Pons (tissue), 1 donor: ENCODE data around the gene PLEKHM3.
"Not testable (repeated sequence)": the region's sequence is repeated elsewhere in the genome, so short reads cannot be mapped to it uniquely, and the experiment has no call there.

Source experiments
- DNase-seq: peaks from one replicate; pipeline ENCODE4 v3.0.0-alpha.2; 2016; ENCODE audit warnings: low spot score

PLEKHM3 gene

DNA sequence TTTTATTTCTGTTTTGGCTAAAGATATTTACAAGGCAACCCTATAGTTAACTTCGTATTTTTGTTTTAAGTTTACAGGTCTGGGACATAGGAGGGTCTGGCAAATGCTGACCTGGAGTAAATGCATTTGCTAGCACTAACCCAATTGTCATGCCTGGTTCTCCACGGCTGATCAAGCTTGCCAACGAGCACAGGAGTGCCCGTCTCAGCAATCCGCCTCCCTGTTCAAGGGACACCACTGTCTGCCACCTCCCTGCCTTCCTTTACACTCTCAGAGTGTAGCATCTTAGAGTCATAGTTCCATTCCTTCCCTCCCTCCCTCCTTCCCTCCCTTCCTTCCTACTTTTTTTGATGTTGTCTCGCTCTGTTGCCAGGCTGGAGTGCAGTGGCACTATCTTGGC is 104.6 kb downstream of the PLEKHM3 start:
- no peak for DNase-seq

DNA sequence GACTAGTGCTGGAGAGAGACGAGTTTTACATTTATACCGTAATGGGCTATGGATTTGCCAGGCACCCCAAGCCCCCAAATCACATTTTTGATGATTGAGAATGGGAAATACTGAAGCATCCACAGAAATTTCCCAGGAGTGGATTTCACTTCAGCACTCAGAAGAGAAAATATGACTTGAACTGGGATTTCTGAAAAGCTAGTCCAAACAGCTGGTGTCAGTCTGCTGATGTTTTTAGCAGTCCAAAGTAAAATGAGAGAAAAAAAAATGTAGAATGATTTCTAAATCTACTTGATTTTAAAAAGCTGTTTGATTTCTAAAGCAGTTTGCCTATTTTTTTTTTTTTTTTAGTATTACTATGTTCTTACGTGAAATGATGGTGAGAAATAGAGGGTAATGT is 105.0 kb downstream of the PLEKHM3 start:
- no peak for DNase-seq

DNA sequence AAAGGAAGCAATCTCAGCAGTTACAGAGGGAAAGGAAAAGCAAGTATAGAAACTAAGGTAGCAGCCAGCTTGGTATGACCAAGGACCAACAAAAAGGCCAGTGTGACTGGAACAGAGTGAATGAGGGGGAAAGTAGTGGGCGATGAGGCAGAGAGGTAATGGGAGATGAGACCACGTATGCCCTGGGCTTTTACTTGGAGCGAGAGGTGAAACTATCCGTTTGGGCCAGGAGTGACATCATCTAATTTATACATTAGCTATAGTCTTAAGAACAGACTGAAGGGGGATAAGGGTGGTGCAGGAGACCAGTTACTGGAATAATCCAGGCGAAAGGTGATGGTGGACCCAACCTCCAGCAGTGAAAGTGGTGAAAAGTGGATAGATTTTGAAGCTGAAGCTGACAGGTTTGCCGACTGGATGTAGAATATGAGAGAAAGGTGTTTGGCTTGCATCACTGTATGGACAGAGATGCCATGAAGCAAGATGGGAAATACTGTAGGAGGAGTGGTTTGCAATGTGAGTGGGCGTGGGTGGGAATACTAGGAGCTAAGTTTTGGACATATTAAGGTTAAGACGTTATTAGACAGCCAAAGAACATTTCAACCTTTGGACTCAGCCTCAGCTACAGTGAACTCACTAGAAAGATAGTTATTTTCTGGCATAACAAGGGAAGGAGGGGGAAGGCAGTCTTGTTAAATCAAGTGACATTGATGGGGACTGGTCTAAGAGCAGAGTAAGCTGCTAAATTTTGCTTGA is 106.0 kb downstream of the PLEKHM3 start:
- DNase-seq = no peak

DNA sequence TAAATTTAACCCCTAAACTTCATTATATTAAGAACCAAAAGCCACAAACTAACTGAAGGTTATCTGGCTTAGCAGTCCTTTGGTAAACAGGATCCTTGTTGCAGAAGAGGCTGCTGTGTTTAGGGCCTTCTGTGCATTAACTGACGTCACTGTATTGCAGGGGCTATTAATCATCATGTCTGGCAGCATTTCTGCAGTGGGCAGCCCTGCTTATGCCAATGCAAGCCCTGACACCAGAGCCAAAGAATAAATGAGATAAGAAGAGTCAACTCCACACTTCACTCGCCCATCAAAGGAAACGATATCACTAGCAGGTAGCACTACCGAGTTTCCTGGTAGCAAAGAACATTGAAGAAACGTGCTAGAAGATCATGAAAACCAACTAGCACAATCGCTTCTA is 110.6 kb downstream of the PLEKHM3 start:
- DNase-seq = no peak

DNA sequence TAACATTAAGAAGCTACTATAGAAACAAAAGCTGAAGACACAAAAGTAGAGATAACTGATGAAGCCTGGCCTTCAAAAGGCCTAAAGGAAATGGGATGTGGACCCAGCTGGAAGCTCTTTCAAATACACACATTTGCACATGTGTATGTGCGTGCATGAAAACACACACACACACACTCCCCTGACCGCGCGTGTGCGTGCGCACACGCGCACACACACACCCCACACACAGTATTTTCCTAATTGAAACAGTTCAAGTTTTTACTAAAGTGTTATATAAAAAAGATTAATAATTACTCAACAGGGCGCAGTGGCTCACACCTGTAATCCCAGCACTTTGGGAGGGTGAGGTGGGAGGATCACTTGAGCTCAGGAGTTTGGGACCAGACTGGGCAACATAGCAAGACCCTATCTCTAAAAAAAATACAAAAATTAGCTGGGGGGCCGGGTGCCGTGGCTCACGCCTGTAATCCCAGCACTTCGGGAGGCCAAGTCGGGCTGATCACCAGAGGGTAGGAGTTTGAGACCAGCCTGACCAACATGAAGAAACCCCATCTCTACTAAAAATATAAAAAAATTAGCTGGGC is 111.5 kb downstream of the PLEKHM3 start:
- no peak for DNase-seq

DNA sequence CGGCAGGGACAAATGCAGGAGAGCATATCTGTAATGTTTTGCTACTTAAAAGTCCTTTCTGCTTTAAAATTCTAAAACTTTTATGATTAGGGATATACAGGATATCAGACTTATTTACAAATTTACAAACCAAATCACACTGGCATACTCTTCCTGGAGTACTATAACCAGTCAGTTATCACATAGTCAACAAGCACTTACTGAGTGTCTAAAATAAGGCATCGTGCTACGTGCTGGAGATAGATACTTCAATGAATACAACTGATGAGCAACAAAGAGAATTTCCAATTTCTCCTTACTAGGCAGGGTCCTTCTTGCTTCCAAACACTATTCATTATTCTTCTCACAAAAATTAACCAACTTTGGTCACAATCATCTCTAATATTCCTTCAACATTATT is 113.5 kb downstream of the PLEKHM3 start:
- no peak for DNase-seq

DNA sequence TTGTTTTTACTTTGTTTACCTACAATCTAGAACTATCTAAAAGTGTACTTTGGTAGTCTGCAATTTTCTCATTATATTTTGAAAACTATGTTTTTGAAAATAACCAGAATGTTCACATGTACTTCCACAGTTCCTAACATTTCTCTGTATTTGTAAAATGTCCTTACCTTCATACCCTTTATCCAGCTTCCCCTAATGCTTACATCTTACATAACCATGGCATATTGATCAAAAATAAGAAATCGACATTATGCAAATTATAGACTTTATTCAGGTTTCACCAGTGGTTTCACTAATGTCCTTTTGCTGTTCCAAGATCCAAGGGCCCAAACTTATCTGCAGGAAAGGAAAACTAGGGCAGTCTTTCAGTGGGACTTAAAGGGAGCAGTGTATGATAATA is 114.1 kb downstream of the PLEKHM3 start:
- DNase-seq = no peak

DNA sequence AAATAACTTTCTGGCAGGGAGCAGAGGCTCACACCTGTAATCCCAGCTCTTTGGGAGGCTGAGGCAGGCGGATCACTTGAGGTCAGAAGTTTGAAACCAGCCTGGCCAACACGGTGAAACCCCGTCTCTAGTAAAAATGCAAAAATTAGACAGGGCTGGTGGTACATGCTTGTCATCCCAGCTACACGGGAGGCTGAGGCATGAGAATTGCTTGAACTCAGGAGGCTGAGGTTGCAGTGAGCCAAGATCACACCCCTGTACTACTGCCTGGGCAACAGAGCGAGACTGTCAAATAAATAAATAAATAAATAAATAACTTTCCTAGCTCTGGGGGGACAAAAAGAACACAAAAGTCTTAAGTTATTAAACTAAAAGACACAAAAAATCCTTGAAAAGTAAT is 118.8 kb downstream of the PLEKHM3 start:
- DNase-seq = not testable (repeated sequence)

DNA sequence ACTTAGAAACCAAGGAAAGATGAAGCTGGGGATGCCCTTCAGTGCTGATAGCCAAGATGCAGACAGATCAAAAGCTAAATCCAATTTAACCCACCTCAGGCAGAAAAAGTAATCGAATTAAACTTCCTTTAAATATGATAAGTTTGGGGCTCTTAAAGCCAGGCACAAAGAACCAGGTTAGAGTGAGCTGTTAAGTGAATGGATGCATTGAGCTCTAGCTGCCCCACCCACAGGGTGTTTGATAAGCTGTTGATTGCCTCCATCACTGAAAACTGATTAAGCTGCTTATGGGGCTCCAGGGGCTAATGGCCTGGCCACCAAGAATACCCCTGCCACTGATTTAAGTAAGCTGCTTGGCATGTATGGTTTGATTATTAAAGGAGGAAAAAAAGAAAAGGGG is 119.8 kb downstream of the PLEKHM3 start:
- DNase-seq = no peak

DNA sequence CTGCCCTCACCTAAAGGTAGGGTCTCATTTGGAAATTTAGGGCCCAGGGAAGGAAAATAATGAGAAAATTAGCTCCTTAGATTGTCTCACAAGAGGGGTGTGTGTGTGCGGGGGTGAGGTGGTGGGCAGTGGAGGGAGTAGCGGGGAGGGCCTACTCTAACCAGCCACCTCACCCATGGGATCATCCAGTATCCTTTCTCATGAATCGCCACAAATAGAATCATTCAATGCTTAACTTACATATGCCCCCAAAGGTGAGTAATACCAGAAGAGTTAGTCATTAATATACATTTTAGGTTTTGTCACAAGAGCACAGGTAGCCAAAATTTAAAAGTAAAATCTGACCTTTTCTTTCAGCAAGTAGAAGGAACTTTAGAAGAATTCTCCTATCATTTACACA is 122.1 kb downstream of the PLEKHM3 start:
- no peak for DNase-seq

DNA sequence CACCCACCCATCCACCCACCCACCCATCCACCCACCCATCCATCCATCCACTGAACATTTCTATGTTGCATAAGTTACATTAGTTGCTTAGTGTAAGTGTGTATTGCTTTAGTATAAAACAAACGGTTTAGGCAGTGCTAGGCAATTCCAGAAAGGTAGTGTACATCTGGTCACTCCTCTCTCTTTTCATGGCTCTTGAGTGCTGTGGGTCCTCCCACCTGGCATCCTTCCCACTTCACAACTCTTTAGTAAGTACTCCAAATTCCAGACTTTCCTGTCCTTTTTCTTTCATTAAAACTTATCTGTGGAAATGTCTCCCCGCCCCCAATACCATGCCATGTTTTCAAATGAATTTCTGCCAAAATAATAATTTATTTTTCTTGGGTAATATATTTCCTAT is 122.5 kb downstream of the PLEKHM3 start:
- no peak for DNase-seq

DNA sequence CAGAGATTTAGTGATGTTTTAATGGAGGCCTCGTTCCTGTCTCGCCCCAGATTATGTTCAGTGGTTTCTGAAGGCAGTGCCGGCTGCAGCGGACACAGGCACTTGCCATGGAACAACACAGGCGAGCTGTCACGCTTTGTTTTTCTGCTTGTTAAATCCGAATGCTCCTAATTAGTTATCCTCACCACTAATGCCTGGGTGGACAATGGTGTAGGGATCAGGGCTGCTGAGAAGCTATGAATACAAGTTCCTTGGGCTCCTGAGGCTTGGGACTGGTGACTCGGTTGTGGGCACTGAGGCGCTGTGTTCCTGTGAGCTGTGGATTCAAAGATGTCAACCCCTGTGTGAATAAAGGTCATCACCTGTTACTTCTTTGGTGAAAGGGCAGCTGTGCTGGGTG is 123.5 kb downstream of the PLEKHM3 start:
- no peak for DNase-seq

DNA sequence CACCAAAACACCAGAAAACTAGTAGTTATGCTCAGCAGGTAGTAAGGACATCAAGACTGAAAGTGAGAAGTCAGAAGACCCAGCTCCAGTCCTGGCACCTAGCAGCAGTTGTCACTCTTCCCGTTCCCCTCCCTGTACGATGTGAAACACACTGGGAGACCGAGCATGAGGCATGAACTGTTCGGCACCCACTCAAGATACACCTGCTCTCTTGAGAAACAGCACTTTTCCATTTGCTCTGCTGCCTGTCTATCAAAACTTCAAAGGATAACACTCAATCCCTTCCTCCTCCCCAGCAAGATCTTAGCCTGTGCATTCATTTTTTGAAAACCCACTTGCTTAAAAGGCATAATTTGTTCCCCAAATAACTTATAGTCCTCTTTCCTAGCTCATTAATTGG is 123.9 kb downstream of the PLEKHM3 start:
- no peak for DNase-seq

DNA sequence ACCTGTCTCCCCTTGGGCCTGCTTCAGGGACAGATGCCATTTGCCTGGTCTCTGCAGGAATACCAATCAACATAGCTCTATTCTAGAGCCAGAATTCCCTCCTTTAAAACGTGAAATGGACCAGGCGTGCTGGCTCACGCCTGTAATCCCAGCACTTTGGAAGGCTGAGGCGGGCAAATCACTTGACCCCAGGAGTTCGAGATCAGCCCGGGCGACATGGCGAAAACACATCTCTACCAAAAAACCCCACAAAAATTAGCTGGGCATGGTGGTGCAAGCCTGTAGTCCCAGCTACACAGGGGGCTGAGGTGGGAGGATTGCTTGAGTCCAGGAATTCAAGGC is 127.0 kb downstream of the PLEKHM3 start:
- DNase-seq = no peak

DNA sequence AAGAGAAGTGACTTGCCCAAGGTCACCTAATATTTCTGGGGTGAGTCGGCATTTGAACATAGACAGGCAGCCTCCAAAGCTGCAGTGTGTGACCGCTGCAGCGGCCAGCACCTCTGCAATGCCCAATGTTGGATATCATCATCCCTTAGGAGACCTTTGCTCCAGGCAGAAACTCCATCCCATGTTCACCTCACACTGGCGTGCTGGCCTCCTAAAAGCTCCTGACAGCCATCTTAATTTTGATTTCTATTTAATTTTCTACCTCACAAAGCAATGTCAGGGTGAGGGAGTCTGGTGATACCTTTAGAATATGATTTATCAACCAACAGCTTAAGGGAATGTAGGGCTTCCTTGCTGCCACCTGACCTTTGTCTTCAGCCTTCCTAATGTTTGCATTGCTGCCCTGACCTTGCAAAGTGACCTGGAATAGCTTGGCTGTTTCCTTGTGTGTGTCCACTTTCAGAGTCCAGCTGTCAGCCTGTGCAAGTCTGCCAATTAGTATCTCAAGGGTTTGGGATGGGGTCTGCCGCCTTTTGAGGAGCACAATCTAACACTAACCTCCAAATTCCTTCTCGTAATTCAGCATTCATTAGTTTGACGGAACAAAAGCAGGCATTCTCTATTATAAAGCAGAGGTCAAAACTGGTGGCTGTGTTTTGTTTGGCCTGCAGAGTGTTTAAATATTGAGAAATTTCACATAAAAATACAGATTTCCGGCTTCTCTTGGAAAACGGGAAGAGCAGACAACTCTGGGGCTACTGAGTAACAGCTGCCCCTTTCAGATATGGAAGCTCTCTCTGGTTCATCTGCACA is 127.6 kb downstream of the PLEKHM3 start:
- peak; percentile 59 for DNase-seq

DNA sequence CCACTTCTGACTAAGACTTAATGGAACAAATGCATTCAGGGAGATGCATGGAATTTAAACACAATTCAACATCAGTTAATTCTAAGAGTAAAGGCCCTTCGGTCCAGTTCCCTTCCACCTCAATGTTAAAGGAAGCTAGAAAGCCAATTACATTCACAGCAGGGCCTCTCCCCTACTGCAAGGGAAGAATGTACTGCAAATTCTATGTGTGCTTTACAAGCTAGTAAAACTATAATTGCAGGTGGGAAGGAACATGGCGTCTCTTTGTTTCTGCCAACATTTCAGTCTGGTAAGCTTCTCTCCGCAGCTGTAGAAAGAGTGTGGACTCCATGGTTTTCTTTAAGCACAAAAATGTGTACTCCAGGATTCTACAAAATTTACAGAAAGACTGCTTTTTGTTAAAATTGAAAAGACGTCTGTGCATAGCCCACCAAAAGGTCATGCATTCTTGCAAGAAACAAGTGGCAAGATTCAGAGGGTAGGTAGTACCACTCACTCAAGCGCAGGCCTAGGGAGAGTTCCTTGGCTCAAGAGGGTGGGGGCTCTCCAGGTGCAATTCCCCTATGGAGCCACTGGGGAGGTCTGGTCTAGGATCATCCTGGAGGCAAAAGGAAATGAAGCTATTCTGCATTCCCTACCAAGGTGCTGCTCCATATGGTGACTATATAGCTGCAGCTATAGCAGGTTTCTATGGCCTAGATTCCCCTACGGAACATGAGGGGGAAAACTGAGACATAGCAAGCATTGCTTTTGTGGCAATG is 128.6 kb downstream of the PLEKHM3 start:
- no peak for DNase-seq

DNA sequence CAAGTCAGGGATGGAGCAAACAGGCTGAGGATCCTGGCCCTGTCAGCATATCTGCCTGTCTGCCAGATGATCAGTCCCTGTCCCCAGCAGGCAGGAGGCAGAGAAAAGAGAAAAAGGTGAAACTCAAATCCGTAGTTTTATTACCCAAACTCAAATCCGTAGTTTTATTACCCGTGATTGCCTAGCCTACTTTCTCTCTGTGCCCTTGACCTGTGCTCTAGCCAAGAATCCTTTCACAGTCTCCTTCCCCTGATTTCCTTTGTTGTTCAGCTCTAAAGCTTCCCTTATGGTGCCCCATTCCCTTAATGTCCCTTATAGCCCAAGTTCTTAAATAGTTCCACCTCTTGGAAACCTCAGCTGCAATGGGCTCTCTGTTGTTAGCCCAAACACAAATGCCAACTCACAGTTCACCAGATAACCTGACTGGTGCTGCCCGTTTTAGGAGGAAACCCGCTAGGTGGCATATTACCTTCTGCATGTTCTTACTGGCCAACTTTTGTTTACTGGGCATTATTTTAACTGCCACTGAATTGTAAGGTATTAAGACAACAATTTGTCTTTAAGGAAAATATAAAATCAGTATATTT is 130.0 kb downstream of the PLEKHM3 start:
- DNase-seq = no peak

DNA sequence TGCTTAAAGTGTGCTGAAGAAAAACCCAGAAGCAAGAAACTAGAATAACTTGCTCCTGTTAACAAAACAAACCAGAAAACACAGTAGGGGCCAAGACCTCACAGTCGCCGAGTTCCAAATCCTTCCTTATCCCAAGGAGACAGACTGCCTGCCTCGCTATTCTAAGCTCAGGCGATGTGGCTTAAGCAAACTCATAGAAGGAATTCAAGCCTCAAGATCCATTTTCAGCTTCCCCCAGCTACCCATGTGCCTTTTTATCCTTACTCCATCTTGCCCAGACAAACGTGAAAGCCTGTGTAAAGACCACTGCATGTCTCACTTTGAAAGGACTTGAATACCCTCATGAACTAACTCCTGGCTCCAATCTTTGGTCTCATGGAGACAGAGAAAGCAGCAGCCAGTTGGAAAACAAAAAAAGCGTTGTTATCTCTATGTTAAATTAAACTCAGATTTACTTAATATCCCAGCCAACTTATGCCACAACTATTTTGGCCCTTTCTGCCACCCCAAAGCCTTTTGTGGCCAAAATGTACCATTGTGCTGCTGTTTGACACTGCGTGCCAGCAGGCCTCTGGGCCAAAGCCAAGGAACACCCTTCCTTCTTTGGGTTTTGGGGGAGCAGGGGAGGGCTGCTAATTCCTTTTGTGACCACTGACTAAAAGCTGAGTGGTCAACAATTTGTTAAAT is 132.5 kb downstream of the PLEKHM3 start:
- no peak for DNase-seq

DNA sequence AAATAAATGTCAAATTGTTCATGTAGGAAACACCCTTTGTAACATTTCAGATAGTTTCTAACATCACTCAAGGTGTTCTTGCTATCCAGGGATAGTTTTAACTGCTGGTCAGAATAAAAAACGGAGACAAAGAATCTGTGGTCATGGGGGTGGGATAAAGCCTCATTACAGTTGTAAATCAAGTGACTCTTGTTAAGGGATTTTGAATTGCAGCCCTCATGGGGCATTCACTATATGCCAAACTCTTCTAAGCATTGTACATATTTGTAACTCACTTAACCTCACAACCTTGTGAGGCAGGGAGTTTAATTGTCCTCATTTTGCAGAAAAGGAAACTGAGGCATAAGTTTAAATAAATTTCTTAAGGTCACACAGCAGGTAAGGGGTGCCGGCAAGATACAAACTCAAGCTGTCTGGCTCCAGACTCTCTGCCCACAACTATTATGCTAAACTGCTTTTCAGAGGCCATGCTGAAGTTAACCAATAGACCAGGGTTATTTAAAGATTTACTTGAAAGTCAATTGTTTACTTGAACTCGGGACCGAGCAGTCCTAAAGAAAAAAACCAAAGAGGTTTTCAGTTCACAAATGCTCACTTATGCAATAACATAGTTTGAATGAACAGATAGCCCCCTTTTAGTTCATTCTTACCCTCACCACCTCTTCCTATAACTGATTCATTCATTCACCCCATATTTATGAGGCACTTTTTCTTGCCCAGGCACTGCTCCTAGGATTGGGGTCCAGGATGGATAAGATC is 134.1 kb downstream of the PLEKHM3 start:
- DNase-seq = no peak

DNA sequence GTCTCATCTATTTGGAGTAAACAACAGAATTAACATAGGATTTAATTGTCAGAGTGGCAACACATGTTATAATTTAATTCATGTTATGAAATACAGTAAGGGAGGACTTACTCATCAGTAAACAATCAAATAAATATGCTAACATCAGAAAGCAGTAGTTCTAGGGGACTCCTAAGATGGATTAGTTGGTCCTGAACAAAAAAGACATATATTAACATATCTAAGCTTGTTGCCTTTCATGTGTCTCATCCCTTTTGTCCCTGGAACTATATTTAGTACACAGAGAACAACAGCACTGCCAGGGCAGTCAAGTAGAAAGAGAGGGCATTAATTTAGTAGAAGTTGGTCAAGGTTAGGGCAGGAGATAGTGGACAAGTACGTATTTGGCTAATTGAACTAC is 137.8 kb downstream of the PLEKHM3 start:
- DNase-seq = no peak

DNA sequence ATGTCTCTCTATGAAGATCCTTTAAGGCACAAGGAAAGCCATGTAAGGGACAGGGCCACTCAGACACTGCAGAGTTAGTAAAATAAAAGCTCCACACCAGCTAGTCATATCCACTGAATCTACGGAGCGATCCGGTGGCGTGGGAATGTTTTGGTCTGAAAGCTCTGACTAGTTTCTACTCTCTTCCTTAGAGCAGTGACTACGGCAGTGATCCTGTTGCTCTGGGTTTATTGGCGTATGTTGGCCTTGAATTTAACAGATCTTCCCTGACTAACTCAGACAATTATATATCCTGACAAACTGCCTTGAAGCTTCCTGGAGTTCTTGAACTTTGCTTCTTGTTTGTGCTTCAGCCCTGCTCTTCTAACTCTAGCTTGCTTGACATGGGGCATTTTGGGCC is 140.3 kb downstream of the PLEKHM3 start:
- DNase-seq = no peak
